ENCODE results near the gene ZCWPW1. TPM values are rescaled to one million over a fixed set of nuclear protein-coding genes. Genes with fewer than 3 reads are reported as not detected.

ZCWPW1 gene
- total and polyA plus RNA-seq, 2 experiments from 2014 or later = 0.59 to 2.7 TPM

DNA sequence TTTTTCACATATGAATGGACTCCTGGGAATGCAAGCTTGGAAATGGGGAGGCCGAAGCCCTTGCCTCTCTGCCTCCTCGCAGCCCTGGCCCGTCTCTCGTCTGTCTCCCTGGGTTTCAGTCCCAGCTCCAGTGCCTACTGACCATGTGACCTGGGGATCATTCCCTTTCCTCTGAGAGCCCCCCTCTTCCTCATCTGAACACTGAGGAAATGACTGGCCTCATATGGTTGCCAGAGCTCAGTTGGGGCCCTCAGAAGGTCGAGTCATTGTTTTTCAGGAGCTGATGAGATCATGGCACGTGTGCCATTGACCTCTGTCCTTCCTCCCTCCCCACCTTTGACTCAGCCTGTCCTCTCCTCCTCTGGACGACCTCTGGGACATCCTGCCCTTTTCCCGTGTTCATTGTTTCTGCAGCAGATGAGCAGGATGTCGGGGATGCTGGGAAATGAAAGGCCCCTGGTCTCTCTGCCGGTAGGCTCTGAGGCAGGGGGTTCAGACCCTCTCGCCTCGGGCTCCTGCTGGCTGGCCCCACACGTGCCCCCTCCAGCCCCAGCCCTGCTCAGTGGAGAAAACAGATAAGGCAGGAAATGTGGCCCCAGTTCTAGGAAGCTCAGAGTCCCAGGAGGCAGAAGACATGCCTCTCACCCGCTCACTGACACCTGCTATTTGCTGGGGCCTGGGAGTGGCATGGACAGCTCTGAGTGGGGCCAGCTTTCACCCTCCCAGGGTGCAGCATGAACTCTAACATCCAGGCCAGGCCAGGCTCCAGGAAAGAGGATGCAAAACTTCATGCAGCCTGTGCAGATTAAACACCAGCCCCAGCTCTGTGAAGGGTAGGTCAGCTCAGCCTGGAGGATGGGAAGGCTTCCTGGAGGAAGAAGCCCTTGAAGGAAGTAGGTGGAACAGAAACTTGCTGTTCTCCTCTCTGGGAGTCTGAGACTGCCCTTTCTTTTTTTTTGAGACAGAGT lies 16.1 kb upstream of the ZCWPW1 start (continued):
- TF ChIP-seq, protein P1, sequence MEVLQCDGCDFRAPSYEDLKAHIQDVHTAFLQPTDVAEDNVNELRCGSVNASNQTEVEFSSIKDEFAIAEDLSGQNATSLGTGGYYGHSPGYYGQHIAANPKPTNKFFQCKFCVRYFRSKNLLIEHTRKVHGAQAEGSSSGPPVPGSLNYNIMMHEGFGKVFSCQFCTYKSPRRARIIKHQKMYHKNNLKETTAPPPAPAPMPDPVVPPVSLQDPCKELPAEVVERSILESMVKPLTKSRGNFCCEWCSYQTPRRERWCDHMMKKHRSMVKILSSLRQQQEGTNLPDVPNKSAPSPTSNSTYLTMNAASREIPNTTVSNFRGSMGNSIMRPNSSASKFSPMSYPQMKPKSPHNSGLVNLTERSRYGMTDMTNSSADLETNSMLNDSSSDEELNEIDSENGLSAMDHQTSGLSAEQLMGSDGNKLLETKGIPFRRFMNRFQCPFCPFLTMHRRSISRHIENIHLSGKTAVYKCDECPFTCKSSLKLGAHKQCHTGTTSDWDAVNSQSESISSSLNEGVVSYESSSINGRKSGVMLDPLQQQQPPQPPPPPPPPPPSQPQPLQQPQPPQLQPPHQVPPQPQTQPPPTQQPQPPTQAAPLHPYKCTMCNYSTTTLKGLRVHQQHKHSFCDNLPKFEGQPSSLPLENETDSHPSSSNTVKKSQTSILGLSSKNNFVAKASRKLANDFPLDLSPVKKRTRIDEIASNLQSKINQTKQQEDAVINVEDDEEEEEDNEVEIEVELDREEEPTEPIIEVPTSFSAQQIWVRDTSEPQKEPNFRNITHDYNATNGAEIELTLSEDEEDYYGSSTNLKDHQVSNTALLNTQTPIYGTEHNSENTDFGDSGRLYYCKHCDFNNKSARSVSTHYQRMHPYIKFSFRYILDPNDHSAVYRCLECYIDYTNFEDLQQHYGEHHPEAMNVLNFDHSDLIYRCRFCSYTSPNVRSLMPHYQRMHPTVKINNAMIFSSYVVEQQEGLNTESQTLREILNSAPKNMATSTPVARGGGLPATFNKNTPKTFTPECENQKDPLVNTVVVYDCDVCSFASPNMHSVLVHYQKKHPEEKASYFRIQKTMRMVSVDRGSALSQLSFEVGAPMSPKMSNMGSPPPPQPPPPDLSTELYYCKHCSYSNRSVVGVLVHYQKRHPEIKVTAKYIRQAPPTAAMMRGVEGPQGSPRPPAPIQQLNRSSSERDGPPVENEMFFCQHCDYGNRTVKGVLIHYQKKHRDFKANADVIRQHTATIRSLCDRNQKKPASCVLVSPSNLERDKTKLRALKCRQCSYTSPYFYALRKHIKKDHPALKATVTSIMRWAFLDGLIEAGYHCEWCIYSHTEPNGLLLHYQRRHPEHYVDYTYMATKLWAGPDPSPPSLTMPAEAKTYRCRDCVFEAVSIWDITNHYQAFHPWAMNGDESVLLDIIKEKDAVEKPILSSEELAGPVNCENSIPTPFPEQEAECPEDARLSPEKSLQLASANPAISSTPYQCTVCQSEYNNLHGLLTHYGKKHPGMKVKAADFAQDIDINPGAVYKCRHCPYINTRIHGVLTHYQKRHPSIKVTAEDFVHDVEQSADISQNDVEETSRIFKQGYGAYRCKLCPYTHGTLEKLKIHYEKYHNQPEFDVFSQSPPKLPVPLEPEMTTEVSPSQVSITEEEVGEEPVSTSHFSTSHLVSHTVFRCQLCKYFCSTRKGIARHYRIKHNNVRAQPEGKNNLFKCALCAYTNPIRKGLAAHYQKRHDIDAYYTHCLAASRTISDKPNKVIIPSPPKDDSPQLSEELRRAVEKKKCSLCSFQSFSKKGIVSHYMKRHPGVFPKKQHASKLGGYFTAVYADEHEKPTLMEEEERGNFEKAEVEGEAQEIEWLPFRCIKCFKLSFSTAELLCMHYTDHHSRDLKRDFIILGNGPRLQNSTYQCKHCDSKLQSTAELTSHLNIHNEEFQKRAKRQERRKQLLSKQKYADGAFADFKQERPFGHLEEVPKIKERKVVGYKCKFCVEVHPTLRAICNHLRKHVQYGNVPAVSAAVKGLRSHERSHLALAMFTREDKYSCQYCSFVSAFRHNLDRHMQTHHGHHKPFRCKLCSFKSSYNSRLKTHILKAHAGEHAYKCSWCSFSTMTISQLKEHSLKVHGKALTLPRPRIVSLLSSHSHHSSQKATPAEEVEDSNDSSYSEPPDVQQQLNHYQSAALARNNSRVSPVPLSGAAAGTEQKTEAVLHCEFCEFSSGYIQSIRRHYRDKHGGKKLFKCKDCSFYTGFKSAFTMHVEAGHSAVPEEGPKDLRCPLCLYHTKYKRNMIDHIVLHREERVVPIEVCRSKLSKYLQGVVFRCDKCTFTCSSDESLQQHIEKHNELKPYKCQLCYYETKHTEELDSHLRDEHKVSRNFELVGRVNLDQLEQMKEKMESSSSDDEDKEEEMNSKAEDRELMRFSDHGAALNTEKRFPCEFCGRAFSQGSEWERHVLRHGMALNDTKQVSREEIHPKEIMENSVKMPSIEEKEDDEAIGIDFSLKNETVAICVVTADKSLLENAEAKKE (CRISPR knock-in tag; IDR thresholded peaks at IDR 0.05) = no peak
- no peak for TF ChIP-seq POLR2AphosphoS5 (IDR thresholded peaks at IDR 0.05; ENCODE audit: low read depth)

GRCh38 chr7:100443096-100443840 lies 14.8 kb upstream of the ZCWPW1 start:
- H3K9me2 ChIP-seq (ENCODE audit: insufficient read depth) = no peaks in the 10 kb centered on the region
- H3K9me3 Mint-ChIP-seq = no peaks in the 10 kb centered on the region
- no peaks in the 10 kb centered on the region for H4K20me1 ChIP-seq (replicated peaks; ENCODE audit: insufficient read depth)
- no peaks in the 10 kb centered on the region for H3K36me3 Mint-ChIP-seq (ENCODE audit: low read depth)
- no peaks in the 10 kb centered on the region for H3K36me3 ChIP-seq (ENCODE audit: insufficient read depth)
- H3K27ac ChIP-seq (ENCODE audit: low read depth) = no peak overlapping the region
- no peak overlapping the region for H3K4me2 ChIP-seq
- H3K4me3 Mint-ChIP-seq = no peak overlapping the region
- H2AFZ ChIP-seq = no peak overlapping the region
- H3K4me3 ChIP-seq = no peak overlapping the region
- no peak for DNase-seq (ENCODE audit: low spot score)
- no peaks in the 10 kb centered on the region; the same call in 1 of the 2 replicates for H3K4me1 ChIP-seq (ENCODE audit: insufficient read depth)
- no peak for ATAC-seq
- H3K79me2 ChIP-seq (replicated peaks; ENCODE audit: insufficient read depth) = no peaks in the 10 kb centered on the region
- H3F3A ChIP-seq (replicated peaks; ENCODE audit: low read depth) = no peaks in the 10 kb centered on the region
- H3K4me1 Mint-ChIP-seq = peaks cover 9% of the 10 kb centered on the region
- peaks cover 13% of the 10 kb centered on the region for H3K27me3 Mint-ChIP-seq (ENCODE audit: insufficient read depth, low read depth, poor library complexity)
- no peak overlapping the region for H3K27ac Mint-ChIP-seq
- no peaks in the 10 kb centered on the region for H3K27me3 ChIP-seq (ENCODE audit: insufficient read depth)
- TF ChIP-seq, protein P2, sequence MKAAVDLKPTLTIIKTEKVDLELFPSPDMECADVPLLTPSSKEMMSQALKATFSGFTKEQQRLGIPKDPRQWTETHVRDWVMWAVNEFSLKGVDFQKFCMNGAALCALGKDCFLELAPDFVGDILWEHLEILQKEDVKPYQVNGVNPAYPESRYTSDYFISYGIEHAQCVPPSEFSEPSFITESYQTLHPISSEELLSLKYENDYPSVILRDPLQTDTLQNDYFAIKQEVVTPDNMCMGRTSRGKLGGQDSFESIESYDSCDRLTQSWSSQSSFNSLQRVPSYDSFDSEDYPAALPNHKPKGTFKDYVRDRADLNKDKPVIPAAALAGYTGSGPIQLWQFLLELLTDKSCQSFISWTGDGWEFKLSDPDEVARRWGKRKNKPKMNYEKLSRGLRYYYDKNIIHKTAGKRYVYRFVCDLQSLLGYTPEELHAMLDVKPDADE (IDR thresholded peaks at IDR 0.05) = no peak
- TF ChIP-seq POLR2AphosphoS5 (IDR thresholded peaks at IDR 0.05; ENCODE audit: low read depth) = no peak
- TF ChIP-seq STAT1 (IDR thresholded peaks at IDR 0.05; ENCODE audit: unreplicated experiment) = no peak
- TF ChIP-seq EZH2 (IDR thresholded peaks at IDR 0.05; ENCODE audit: low read depth, unreplicated experiment) = no peak
- TF ChIP-seq ZNF114 (CRISPR knock-in tag; IDR thresholded peaks at IDR 0.05) = no peak

Measured in GM23338 (cell line).